Activated T-helper 1 cell treated with anti-CD3 and anti-CD28 coated beads, Interleukin-2, amount 50 U/mL, for 16 hours (primary cell): Measurements from ENCODE around the gene RPS27L.
"Not testable (repeated sequence)": the region's sequence is repeated elsewhere in the genome, so short reads cannot be mapped to it uniquely, and the experiment has no call there.

Experiments
- DNase-seq, 2 donors: peaks; one replicate each; pipeline ENCODE4 v3.0.0-alpha.2; 2020; ENCODE audit warnings: low read depth in 1 of 2, low spot score in 1 of 2

RPS27L gene

DNA sequence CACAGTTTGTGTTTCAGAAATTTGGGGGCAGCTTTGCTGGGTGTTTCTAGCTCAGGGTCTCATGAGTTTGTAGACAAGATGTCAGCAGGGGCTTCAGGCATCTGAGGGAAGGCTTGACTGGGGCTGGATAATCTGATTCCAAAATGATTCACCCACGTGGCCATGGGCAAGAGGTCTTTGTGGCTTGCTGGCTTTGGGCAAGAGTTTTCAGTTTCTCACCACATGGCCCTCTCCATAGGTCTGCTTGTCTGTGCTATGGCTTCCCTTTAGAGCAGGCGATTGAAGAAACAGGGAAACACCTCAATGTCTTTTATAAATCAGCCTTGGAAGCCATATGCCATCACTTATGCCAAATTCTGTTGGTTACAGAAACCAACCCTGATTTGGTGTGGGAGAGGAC is 11.9 kb downstream of the RPS27L start:
- no peak for DNase-seq

DNA sequence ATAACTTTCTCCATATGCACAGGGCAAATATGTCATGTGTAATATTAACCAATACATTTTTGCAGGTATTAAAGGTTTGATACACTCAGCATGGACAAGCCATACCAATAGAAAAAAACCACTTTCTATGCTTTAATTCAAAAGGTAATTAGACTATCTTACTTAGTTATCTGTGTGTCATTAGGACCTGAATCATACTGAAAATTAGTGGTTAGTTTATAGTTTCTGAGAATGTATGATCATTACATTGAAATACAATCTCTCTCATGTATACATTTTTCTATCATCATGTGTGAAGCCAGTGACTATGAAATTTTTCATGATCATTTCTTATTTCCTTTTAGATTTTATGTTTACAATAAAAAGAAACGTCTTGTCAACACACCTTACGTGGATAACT is 16.3 kb downstream of the RPS27L start:
- no peak for DNase-seq

DNA sequence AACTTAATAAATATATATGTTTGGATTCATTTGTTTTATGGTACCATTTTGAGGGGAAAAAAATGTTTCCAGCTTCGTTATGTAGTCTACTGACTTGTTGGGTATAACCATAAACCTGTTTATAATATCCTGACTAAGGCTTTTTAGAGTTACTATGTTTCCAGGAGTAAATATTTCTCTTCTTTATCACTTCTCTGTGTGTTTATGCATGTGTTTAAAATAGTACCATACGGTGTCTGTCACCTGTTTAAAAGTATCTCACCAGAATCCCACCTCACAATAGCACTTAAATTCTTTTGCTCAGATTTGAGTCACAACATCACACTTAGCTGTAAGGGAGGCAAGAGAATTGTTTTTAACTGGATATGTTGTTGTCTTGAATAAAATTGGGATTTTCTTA is 20.5 kb downstream of the RPS27L start:
- DNase-seq, result no peak

DNA sequence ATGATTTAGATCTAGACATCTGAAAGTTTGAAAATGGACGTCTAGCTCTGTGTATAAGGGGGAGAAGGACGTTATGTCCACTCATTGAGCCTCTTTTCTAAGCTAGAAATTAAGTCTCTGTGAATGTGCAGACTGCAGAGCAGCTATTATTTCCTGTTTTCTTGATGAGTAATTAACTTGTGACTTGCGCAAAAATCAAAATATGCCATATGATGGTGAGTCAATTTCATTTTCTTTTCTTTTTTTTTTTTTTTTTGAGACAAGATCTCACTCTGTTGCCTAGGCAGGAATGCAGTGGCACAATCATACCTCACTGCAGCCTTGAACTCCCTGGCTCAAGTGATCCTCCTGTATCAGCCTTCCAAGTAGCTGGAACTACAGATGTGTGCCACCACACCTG is 21.5 kb downstream of the RPS27L start:
- DNase-seq, result no peak

DNA sequence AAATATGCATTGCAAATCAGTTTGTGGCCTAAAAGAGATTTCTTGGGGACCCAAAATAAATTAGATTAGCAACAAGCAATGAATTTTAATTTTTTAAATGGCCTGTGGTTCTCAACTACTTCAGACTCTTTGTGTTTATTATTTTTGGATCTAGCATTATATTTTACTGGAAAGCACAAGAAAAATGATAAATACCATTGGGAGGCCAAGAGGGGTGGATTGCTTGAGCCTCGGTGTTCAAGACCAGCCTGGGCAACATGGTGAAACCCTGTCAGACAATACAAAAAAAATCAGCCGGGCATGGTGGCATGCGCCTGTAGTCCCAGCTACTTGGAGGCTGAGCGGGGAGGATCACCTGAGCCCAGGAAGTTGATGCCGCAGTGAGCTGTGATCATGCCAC is 22.0 kb downstream of the RPS27L start:
- DNase-seq, result no peak

DNA sequence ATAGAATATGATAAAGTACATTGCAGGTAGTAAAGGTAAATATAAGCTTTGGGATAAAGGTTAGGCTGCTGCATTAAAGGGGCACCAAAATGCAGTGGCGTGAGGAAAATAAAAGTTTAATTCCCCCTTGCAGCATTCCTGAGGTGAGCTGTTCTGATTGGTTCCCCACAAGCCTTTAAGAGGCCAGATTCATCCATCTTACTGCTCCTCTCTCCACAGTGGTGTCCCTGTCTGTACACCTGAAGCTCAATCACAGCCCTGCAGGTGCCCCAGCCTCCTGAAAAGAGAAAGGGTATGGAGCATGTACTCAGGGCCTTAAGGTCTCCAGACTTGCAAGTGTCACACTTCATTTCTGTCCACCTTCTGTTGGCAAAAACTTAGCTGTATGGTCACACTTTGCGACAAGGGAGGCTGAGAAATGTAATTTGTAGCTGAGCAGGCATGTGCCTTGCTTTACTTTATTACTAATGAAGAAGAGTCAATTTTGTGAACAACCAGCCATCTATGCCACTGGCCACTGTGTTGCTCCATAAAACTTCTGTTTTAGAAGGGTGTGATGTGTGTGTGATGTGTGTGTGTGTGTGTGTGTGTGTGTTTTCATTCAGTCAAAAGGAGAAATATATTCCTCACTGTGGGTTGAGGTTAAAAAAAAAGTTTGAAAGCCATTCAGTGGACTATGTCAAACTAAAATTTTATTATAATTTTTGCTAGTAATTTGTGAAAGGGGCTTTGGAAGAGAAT is 22.9 kb downstream of the RPS27L start:
- no peak for DNase-seq

DNA sequence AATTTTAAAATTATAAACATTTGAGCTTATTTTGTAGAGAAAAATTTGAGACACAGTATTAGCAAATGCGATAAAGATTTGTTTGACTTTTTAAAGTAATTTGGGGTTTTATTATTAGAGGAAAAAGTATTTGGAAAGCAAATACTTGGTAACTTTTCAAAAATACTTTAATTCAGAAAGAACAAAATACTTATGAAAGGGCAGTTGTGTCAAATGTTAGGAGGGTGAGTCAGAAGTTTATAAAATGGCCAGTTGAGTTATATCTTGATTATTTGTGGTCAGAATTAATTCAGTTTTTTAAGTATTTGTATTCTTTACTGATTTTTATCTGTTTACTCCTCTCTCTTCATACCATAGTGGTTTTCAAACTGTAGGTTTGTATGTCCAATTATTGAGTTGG is 23.5 kb downstream of the RPS27L start:
- DNase-seq, result no peak

DNA sequence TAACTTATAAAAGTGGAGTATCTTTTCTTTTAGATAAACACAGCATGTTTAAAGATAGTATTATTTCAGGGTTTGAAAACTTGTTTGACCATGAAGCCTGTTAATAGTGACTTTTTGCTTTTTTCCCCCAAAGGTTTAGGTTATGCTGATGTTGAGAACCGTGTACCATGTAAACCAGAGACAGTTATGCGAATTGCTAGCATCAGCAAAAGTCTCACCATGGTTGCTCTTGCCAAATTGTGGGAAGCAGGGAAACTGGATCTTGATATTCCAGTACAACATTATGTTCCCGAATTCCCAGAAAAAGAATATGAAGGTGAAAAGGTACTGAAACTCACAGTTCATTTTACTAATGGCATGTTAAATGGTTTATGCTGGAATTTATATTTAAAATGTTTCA is 30.6 kb downstream of the RPS27L start:
- DNase-seq, result no peak

DNA sequence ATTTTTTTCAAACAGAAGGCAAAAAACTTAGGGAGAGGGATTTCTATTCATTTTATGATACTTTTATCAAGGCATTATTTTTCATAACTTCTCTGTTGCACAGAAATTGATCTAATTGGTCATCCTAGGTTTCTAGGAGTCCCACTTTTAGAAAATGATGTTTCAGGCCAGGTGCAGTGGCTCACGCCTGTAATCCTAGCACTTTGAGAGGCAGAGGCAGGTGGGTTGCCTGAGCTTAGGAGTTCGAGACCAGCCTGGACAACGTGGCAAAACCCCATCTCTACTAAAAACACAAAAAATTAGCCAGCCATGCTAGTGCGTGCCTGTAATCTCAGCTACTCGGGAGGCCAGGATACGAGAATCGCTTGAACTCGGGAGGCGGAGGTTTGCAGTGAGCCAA is 32.8 kb downstream of the RPS27L start:
- no peak for DNase-seq

DNA sequence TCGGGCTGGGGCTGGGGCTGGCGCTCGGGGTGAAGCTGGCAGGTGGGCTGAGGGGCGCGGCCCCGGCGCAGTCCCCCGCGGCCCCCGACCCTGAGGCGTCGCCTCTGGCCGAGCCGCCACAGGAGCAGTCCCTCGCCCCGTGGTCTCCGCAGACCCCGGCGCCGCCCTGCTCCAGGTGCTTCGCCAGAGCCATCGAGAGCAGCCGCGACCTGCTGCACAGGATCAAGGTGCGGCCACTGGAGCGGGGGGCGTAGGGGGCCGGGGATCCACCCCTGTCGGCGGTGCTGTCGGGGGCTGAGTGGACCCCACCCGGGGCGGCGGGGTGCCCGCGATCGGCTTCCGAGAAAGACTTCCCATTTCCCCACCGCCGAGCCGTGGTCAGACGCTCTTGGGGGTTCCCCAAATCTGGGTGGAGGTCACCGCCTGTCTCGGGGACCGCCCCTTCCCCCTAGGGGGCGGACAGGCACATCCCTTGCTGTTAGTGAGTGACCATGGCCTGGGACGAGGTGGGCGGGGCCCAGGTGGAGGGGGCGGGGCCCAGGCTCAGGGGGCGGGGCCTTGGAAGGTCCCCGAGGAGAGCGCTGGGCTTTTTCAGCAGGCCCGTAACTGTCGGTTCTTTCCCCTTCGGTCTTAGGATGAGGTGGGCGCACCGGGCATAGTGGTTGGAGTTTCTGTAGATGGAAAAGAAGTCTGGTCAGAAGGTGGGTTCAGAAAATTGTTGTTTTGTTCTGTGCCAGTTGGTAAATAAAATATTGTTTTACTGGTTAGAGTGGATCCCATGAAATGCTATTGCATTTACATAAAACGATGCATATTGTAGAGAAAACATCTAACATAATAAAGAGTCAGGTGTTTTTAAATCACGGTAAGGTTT is 35.0 kb downstream of the RPS27L start:
- DNase-seq, result peak; percentile 44 to 80

DNA sequence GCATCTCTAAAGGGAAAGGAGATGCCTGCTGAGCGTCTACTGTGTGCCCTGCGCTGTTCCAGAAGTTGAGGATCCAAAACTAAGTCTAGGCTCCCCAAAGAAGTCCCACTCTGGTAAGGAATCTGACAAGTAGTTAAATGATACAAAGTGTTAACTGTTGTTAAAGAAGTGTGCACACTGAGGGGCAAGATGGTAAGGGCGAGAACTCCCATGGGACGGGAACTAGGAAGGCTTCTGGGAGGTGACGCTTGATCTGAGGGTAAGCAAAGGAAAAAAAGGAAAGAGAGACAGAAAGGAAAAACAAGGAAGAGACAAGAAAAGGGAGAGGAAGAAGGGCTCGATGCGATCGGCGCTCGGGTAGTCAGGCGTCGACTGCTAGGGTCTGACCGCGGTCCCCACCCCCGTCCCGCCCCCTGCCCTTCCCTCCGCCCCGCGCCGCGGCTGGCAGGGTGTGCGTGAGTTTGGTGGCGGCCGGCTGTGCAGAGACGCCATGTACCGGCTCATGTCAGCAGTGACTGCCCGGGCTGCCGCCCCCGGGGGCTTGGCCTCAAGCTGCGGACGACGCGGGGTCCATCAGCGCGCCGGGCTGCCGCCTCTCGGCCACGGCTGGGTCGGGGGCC is 35.8 kb downstream of the RPS27L start, which contains the start of gene LACTB:
Gene LACTB (plus strand): TSS at position 480 of the 620 bp plus-strand sequence. CDS start 11 bp downstream, at position 491.
- DNase-seq, result peak; percentile 51 to 73

DNA sequence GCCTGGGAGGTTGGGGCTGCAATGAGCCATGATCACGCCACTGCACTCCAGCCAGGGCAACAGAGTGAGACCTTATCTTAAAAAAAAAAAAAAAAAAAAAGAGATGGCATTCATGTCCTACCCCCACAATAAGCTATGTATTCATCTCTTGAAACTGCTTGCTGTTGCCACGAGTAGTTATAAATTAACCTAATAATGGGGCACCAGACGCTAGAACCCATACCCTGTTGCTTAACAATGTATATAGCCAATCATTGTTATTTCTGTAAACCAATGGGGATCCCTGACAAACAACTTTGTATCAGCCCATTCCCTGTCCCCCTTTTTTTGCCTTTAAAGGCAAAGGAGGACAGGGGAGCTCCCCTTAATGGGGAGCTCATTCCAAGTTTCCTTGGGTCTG is 38.4 kb downstream of the RPS27L start:
- no peak for DNase-seq

DNA sequence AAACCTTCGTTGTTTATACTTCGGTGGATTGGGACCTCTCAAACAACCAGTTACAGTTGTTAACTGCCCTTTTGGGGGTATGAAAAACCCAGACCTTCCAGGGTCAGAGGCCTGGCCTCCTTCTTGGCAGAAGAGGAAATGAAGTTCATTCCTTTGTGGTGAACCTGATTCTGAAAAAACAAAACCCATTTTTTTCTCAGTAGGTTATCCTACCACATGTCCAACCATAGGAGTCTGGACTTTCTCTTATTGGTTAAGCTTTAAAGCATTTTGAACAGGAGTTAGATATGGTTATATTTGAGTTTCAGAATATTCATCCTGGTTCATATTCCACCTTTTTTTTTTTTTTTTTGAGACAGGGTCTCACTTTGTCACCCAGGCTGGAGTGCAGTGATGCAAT is 42.8 kb downstream of the RPS27L start:
- DNase-seq, result no peak

DNA sequence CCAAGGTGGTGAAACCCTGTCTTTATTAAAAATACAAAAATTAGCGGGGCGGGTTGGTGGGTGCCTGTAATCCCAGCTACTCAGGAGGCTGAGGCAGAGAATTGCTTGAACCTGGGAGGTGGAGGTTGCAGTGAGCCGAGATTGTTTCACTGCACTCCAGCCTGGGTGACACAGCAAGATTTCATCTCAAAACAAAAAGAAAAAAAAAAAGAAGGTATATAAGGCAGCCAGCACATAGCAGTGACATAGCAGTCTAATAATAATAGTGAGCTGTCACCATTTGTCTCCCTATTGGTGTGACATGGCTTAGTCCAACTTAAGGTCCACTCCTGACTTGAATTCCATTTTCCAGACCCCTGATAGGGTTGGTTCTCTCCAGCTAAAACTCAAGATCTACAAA is 44.4 kb downstream of the RPS27L start:
- no peak for DNase-seq

DNA sequence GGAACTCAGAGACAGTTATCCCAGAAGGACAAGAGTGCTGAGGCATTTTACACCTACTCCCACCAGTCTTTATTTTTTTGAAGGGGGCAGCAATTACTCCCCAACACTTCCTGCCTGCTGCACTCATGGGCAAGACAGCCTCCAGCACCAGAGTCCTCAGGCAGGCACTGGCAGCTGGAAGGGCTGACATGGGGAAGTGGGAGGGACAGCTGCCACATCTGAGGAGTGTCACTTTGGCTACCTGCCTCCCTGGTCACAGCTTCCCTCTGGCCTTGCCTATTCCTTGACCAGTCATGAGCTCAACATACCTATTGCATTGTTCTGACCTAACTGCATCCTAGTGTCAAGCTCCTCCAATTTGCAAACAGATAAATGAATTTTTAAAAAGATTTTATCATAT is 45.8 kb downstream of the RPS27L start:
- no peak for DNase-seq

DNA sequence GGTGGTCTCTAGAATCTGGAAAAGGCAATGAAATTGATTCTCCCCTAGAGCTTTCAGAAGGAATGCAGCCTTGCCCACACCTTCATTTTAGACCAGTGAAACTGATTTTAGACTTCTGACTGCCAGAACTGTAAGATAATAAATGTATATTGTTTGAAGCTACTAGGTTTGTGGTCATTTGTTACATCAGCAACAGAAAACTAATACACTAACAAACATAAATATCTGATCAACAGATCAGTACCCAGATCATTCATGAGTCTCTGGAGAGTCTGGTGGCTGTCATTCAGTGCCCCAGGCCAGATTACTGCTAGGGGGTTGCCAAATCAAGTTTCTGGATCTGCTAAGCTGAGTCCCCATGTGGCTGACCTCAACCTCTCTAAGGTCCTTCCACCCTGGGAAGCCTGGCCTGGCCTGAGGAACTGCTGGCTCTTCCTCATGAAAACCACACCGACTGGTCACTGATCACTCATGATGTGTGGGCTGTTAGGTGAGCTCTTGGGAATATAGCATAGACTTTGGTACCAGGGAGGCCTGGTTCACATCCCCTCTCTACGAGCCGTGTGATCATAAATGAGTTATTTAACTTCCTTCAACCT is 46.8 kb downstream of the RPS27L start:
- DNase-seq, result no peak

DNA sequence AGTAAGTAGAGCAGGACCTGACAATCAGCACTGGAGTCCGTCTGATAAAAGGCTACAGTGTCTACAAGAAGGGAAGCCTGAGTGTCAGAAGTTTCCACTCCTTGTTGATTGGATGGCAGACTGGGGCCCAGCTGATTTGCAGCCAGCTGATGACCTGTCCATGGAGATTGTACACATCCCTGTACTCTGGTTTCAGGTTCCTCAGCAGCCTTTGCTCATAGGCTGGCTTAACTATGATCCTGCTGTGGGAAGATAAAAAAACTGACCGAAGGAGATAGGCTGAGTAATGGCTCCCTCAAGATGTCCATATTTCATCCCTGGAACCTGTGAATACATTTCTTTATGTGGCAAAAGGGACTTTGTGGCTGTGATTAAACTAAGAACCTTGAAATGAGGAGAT is 47.4 kb downstream of the RPS27L start:
- DNase-seq, result no peak

DNA sequence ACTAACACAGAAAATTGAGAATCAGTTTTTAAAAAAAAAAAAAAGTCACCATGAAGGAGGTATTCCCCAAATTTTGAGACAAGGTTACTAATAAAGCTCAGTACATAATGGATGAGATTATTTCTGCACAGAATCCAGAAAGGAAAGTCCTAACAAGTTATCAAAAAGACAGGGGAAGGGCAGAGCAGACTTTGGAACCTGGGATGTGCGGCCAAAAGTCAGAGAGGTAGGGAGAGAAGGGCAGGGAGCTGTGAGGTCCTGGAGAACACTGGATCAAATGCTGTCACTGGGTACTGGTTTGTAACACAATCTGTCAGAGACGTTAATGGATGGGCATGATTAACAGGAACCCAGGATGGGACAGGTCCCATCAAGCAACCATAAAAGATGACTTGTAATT is 47.8 kb downstream of the RPS27L start:
- no peak for DNase-seq

DNA sequence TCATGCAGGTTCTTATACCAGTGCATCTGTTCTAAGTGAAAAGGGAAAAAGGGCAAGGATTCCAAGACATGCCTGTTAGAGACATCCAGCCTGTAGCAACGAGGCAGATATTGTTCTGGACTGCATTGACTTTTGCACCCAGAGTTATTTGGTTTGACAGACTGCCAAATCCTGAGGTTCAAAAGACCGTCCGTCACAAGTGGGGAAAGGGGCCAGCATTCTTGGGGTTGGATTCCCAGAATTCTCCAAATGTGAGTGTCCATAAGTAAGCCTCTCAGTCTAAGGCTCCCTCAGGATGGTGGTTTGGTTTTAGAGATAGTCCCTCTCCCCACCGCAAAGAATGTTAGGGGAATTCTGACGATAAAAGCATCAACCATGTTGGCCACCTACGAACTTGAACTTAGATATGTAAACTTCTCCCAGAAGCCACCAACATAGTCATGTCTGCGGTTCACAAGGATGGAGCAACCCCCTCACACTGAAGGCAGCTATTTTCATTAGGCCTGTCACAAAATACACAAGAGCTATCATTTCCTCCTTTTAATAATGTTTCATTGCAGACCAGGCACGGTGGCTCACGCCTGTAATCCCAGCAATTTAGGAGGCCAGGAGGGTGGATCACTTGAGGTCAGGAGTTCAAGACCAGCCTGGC is 49.3 kb downstream of the RPS27L start:
- no peak for DNase-seq

DNA sequence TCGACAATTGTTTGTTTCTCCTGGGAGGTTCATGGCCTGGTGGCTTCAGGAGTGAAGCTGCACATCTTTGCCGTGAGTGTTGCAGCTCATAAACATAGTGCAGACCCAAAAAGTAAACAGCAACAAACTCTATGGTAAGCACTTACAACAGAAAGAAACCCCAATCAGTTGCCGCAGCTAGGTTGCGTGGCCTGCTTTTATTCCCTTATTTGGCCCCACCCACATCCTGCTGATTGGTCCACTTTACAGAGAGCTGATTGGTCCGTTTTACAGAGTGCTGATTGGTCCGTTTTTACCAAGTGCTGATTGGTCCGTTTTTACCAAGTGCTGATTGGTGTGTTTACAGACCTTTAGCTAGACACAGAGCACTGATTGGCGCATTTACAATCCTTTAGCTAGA is 51.9 kb downstream of the RPS27L start:
- not testable (repeated sequence) for DNase-seq

DNA sequence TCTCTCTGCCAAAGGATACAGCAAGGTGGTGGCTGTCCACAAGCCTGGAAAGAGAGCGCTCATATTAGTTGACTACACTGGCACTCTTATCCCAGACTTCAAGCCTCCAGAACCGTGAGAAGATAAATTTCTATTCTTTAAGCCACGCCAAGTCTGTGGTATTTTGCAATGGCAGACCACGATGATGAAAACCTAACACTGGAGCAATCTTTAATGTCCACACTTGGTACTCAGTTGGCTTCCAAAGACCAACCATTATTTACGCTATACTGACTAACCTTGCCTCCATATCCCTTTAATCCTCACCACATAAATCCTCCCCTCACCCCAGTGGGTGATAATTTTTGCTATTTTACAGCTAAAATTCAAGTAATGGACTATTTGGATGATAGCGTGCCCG is 52.5 kb downstream of the RPS27L start:
- no peak for DNase-seq
